SK-N-SH (cell line): Measurements from ENCODE around the gene VSTM1. TPM values are rescaled to one million over a fixed set of nuclear protein-coding genes. Genes with fewer than 3 reads are reported as not detected.

Experiments used
- CTCF ChIA-PET: fragments of 300-600, 350-600 bp; formaldehyde crosslinking; extraction: SDS; loops from one replicate; lab custom pipeline; 2021; lab: Yijun Ruan, JAX
- POLR2A ChIA-PET: fragments of 350-600 bp; sonication (Branson Sonifier 250); formaldehyde crosslinking; extraction: SDS; loops from one replicate; lab custom pipeline; 2020; ENCODE audit warnings: antibody characterized with exemption, inconsistent platforms; lab: Yijun Ruan, JAX
- DNase-seq: peaks from one replicate; pipeline ENCODE4 v3.0.0; 2012
- H2AFZ ChIP-seq: fragments of 200-600 bp; sonication (generic); 2 replicates; pipeline ENCODE4 v1.8.1; 2016; ENCODE audit warnings: antibody characterized with exemption, mild to moderate bottlenecking, low read depth
- H3F3A ChIP-seq: fragments of 200-600 bp; sonication (generic); replicated peaks from 2 replicates; pipeline ENCODE3; 2016; ENCODE audit warnings: antibody characterized with exemption, mild to moderate bottlenecking; ENCODE audit not compliant: insufficient read depth
- H3K27ac ChIP-seq, 2 experiments: fragments of 200-500 bp in 1 of 2; fragments of 200-600 bp in 1 of 2; sonication (Bioruptor generic) in 1 of 2; sonication (generic), shearing (Covaris generic) in 1 of 2; 2 replicates each; pipeline versions ENCODE4 v1.5.1 to v1.6.1; 2014 to 2016; ENCODE audit warnings: low read depth in 2 of 2, inconsistent platforms in 1 of 2, low read length in 1 of 2, mild to moderate bottlenecking in 1 of 2, mixed read lengths in 1 of 2
- H3K27me3 ChIP-seq: fragments of 200-600 bp; sonication (generic), shearing (Covaris generic); 2 replicates; pipeline ENCODE4 v1.6.1; 2016; ENCODE audit warnings: mixed run types; ENCODE audit not compliant: insufficient read depth
- H3K36me3 ChIP-seq, 2 experiments: fragments of 200-500 bp in 1 of 2; fragments of 200-600 bp in 1 of 2; sonication (Bioruptor generic) in 1 of 2; sonication (generic) in 1 of 2; replicated peaks in 1 of 2; 2 replicates each; pipeline versions ENCODE3 to v1.5.1; 2014 to 2016; ENCODE audit warnings: low read length in 1 of 2, mild to moderate bottlenecking in 1 of 2; ENCODE audit not compliant: insufficient read depth in 2 of 2, control insufficient read depth in 1 of 2
- H3K4me1 ChIP-seq, 2 experiments: fragments of 200-500 bp in 1 of 2; fragments of 200-600 bp in 1 of 2; sonication (Bioruptor generic) in 1 of 2; sonication (generic), shearing (Covaris generic) in 1 of 2; 2 replicates each; pipeline versions ENCODE4 v1.5.1 to v1.6.1; 2014 to 2016; ENCODE audit warnings: low read depth in 1 of 2, low read length in 1 of 2, mixed run types in 1 of 2; ENCODE audit not compliant: insufficient read depth in 2 of 2, control insufficient read depth in 1 of 2
- H3K4me2 ChIP-seq: fragments of 200-600 bp; sonication (generic), shearing (Covaris generic); 2 replicates; pipeline ENCODE4 v1.6.1; 2017; ENCODE audit warnings: mixed run types
- H3K4me3 ChIP-seq, 2 experiments: fragments of 200-500 bp in 1 of 2; fragments of 200-600 bp in 1 of 2; sonication (Bioruptor generic) in 1 of 2; sonication (generic), shearing (Covaris generic) in 1 of 2; 2 replicates each; pipeline versions ENCODE4 v1.5.1 to v1.8.1; 2014 to 2016; ENCODE audit warnings: low read depth in 2 of 2, inconsistent platforms in 1 of 2, low read length in 1 of 2, mild to moderate bottlenecking in 1 of 2, mixed read lengths in 1 of 2, moderate library complexity in 1 of 2
- H3K79me2 ChIP-seq: fragments of 200-600 bp; sonication (generic); 2 replicates; pipeline ENCODE4 v1.8.1; 2017; ENCODE audit warnings: mild to moderate bottlenecking; ENCODE audit not compliant: insufficient read depth
- H3K9ac ChIP-seq: fragments of 200-600 bp; sonication (generic); 2 replicates; pipeline ENCODE4 v1.6.1; 2017; ENCODE audit warnings: mixed run types
- H3K9me2 ChIP-seq: fragments of 200-600 bp; sonication (generic); 2 replicates; pipeline ENCODE4 v1.6.1; 2017; ENCODE audit warnings: mixed run types
- H3K9me3 ChIP-seq: fragments of 200-600 bp; sonication (generic); 2 replicates; pipeline ENCODE4 v1.6.1; 2017; ENCODE audit warnings: mixed run types, mild to moderate bottlenecking, moderate library complexity
- H4K20me1 ChIP-seq: fragments of 200-600 bp; sonication (generic); 2 replicates; pipeline ENCODE4 v1.6.1; 2017; ENCODE audit warnings: mild to moderate bottlenecking, mixed run types; ENCODE audit not compliant: insufficient read depth
- CHD2 ChIP-seq: fragments of 150-350 bp; IDR thresholded peaks from 2 replicates; pipeline ENCODE4 v1.6.1; 2018; ENCODE audit warnings: low read length; ENCODE audit not compliant: partially characterized antibody
- EZH2phosphoT487 ChIP-seq: fragments of 200-600 bp; sonication (generic); IDR thresholded peaks from 2 replicates; pipeline ENCODE4 v1.6.1; 2017; ENCODE audit warnings: low read depth, mixed run types, mild to moderate bottlenecking, antibody characterized with exemption, moderate library complexity, borderline replicate concordance
- FOSL2 ChIP-seq: IDR thresholded peaks from 2 replicates; pipeline ENCODE4 v1.4.0; 2012; ENCODE audit warnings: low read depth, mild to moderate bottlenecking, moderate library complexity, borderline replicate concordance
- FOXJ3 ChIP-seq: sonication (generic); formaldehyde crosslinking; IDR thresholded peaks from 2 replicates; pipeline ENCODE4 v1.5.1; 2020; ENCODE audit warnings: mild to moderate bottlenecking, missing genetic modification reagents
- MEF2A ChIP-seq: IDR thresholded peaks from 2 replicates; pipeline ENCODE4 v1.4.0; 2012; ENCODE audit warnings: low read depth, borderline replicate concordance
- POLR2AphosphoS5 ChIP-seq: IDR thresholded peaks from 2 replicates; pipeline ENCODE4 v1.6.1; 2012; ENCODE audit warnings: low read depth, low read length
- RCOR1 ChIP-seq: fragments of 150-350 bp; IDR thresholded peaks from 2 replicates; pipeline ENCODE4 v1.6.1; 2017; ENCODE audit warnings: antibody characterized with exemption, low read length
- RFX5 ChIP-seq: IDR thresholded peaks from 2 replicates; pipeline ENCODE4 v1.6.1; 2012; ENCODE audit warnings: mild to moderate bottlenecking, improper control_type of control experiment, low read length
- RXRA ChIP-seq: IDR thresholded peaks from 2 replicates; pipeline ENCODE4 v1.4.0; 2012; ENCODE audit warnings: low read depth, mild to moderate bottlenecking, borderline replicate concordance
- SIN3A ChIP-seq: IDR thresholded peaks from 2 replicates; pipeline ENCODE4 v1.6.1; 2012; ENCODE audit warnings: low read depth, mild to moderate bottlenecking, low read length, moderate library complexity, borderline replicate concordance
- YY1 ChIP-seq: IDR thresholded peaks from 2 replicates; pipeline ENCODE4 v1.4.0; 2012; ENCODE audit warnings: low read depth, mild to moderate bottlenecking
- WGBS: methylation state at CpG from one replicate; pipeline ENCODE4 v1.1.6; 2017; ENCODE audit warnings: low lambda C conversion rate; 5-methylcytosine and 5-hydroxymethylcytosine counted together
- polyA plus RNA-seq, 3 experiments: library from polyadenylated mRNA; depleted of rRNA; stranded (reverse); fragments of >200 nt; gene quantifications; 2 replicates each; pipeline ENCODE4 v1.2.3, GENCODE V29; 2012
- TF ChIP-seq, protein P1 (sequence below): IDR thresholded peaks from 2 replicates; pipeline ENCODE4 v1.4.0; 2012; ENCODE audit warnings: low read depth, borderline replicate concordance
- TF ChIP-seq, protein P2 (sequence below): fragments of 200-600 bp; sonication (generic); IDR thresholded peaks from 2 replicates; pipeline ENCODE4 v1.6.1; 2017; ENCODE audit warnings: antibody characterized with exemption, mild to moderate bottlenecking, moderate library complexity
- TF ChIP-seq, protein P3 (sequence below): fragments of 150-350 bp; IDR thresholded peaks from 2 replicates; pipeline ENCODE4 v1.6.1; 2017; ENCODE audit warnings: antibody characterized with exemption, low read length, low read depth, borderline replicate concordance
- TF ChIP-seq, protein P4 (sequence below): IDR thresholded peaks from 2 replicates; pipeline ENCODE4; 2012

VSTM1 gene
- polyA plus RNA-seq, 1 of the 3 experiments (the other 2 are of a cell fraction) = 0.10 TPM

DNA sequence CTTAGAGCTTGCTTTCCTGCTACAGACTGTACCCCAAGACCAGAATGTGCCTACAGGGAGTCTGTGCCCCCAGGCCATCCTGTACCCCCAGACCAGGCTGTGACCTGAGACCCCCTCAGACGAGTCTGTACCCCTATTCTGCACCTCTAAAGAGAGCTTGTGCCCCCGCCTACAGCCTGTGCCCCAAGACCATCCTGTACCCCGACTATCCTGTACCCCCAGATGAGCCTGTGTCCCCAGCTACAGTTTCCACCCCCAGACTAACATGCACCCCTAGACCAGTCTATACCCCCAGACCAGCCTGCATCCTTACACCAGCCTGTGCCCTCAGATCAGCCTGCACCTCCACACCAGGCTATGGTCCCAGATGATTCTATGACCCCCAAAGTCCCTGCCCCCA, 70.2 kb downstream of the VSTM1 start:
- H4K20me1 ChIP-seq = no peaks in the 10 kb centered on the region
- H3K27me3 ChIP-seq = peaks cover 5% of the 10 kb centered on the region; the same call in 1 of the 2 replicates
- peaks cover 13% of the 10 kb centered on the region for H3F3A ChIP-seq
- H3K36me3 ChIP-seq = no peaks in the 10 kb centered on the region
- no peak overlapping the region for H3K9ac ChIP-seq
- H3K9me2 ChIP-seq = no peaks in the 10 kb centered on the region
- DNase-seq = no peak
- 29% methylated on average over 2 of the region's 3 CpGs for WGBS
- H3K4me2 ChIP-seq = no peak overlapping the region
- no peak overlapping the region for H3K27ac ChIP-seq
- TF ChIP-seq SIN3A (no peak), EZH2phosphoT487 (no peak), RCOR1 (no peak), FOXJ3 (no peak), RFX5 (no peak), FOSL2 (no peak), RXRA (no peak), MEF2A (no peak), CHD2 (no peak), YY1 (no peak), POLR2AphosphoS5 (no peak)
- TF ChIP-seq, protein P1, sequence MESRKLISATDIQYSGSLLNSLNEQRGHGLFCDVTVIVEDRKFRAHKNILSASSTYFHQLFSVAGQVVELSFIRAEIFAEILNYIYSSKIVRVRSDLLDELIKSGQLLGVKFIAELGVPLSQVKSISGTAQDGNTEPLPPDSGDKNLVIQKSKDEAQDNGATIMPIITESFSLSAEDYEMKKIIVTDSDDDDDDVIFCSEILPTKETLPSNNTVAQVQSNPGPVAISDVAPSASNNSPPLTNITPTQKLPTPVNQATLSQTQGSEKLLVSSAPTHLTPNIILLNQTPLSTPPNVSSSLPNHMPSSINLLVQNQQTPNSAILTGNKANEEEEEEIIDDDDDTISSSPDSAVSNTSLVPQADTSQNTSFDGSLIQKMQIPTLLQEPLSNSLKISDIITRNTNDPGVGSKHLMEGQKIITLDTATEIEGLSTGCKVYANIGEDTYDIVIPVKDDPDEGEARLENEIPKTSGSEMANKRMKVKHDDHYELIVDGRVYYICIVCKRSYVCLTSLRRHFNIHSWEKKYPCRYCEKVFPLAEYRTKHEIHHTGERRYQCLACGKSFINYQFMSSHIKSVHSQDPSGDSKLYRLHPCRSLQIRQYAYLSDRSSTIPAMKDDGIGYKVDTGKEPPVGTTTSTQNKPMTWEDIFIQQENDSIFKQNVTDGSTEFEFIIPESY = no peak
- TF ChIP-seq, protein P2, sequence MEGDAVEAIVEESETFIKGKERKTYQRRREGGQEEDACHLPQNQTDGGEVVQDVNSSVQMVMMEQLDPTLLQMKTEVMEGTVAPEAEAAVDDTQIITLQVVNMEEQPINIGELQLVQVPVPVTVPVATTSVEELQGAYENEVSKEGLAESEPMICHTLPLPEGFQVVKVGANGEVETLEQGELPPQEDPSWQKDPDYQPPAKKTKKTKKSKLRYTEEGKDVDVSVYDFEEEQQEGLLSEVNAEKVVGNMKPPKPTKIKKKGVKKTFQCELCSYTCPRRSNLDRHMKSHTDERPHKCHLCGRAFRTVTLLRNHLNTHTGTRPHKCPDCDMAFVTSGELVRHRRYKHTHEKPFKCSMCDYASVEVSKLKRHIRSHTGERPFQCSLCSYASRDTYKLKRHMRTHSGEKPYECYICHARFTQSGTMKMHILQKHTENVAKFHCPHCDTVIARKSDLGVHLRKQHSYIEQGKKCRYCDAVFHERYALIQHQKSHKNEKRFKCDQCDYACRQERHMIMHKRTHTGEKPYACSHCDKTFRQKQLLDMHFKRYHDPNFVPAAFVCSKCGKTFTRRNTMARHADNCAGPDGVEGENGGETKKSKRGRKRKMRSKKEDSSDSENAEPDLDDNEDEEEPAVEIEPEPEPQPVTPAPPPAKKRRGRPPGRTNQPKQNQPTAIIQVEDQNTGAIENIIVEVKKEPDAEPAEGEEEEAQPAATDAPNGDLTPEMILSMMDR = no peak
- TF ChIP-seq, protein P3, sequence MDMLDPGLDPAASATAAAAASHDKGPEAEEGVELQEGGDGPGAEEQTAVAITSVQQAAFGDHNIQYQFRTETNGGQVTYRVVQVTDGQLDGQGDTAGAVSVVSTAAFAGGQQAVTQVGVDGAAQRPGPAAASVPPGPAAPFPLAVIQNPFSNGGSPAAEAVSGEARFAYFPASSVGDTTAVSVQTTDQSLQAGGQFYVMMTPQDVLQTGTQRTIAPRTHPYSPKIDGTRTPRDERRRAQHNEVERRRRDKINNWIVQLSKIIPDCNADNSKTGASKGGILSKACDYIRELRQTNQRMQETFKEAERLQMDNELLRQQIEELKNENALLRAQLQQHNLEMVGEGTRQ = no peak
- TF ChIP-seq, protein P4, sequence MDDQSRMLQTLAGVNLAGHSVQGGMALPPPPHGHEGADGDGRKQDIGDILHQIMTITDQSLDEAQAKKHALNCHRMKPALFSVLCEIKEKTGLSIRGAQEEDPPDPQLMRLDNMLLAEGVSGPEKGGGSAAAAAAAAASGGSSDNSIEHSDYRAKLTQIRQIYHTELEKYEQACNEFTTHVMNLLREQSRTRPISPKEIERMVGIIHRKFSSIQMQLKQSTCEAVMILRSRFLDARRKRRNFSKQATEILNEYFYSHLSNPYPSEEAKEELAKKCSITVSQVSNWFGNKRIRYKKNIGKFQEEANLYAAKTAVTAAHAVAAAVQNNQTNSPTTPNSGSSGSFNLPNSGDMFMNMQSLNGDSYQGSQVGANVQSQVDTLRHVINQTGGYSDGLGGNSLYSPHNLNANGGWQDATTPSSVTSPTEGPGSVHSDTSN = no peak
- H3K9me3 ChIP-seq = no peaks in the 10 kb centered on the region
- H3K4me1 ChIP-seq = peaks cover 14 to 16% of the 10 kb centered on the region in 2 experiments; a peak in 3 of 4 replicates
- H3K4me3 ChIP-seq = no peak overlapping the region
- H2AFZ ChIP-seq = no peak overlapping the region
- H3K79me2 ChIP-seq = no peaks in the 10 kb centered on the region
- ChIA-PET CTCF (interaction anchor here (1.0 to 2.8 kb wide), 3 partner anchors 12 to 142 kb away, joined by 3 to 23 read pairs (median 4); no protein-coding TSS in a partner anchor), POLR2A (no interaction called here)
